CD4-positive, alpha-beta T cell treated with Interferon gamma for 1 hour (primary cell): ENCODE measurements around the gene DYSF.

Experiments used
- DNase-seq: peaks from one replicate; pipeline ENCODE4 v3.0.0-alpha.2; 2020

Gene DYSF

DNA sequence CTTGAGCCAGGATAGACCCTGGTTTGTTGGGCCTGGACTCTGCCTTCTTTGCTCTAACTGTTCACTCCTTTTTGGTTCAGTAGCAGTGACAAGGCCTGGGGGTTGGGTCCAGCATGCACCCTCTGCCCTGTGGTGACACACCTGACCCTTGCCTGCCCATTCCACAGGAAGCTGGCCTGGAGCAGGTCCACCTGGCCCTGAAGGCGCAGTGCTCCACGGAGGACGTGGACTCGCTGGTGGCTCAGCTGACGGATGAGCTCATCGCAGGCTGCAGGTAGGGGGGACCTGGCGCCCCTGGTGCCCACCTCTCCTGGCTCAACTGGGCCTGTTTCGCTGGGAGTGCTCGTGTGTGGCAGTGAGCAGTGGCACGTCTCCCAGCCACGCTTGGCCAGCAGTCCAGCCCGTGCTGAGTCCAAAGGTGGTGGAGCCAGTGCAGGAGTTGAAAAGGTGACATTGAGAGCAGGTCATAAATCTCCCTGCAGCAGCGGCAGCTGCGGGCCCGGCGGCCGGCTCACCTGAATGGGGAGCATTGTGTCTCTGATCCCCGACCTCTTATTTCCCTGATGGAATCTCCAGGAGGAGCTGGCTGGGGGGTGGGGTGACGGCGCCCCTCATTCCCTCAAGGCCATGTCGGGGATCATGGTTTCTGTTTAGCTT, 102.6 kb downstream of the DYSF start:
- no peak for DNase-seq

GRCh38 chr2:71556692-71557250, 103.4 kb downstream of the DYSF start:
- no peak for DNase-seq

- no peak for DNase-seq
These were observed 104.0 kb downstream of the DYSF start for GRCh38 chr2:71557321-71557720.

GRCh38 chr2:71558300-71559051, 105.1 kb downstream of the DYSF start:
- DNase-seq: no peak

GRCh38 chr2:71559080-71559827, 105.9 kb downstream of the DYSF start:
- no peak for DNase-seq

DNA sequence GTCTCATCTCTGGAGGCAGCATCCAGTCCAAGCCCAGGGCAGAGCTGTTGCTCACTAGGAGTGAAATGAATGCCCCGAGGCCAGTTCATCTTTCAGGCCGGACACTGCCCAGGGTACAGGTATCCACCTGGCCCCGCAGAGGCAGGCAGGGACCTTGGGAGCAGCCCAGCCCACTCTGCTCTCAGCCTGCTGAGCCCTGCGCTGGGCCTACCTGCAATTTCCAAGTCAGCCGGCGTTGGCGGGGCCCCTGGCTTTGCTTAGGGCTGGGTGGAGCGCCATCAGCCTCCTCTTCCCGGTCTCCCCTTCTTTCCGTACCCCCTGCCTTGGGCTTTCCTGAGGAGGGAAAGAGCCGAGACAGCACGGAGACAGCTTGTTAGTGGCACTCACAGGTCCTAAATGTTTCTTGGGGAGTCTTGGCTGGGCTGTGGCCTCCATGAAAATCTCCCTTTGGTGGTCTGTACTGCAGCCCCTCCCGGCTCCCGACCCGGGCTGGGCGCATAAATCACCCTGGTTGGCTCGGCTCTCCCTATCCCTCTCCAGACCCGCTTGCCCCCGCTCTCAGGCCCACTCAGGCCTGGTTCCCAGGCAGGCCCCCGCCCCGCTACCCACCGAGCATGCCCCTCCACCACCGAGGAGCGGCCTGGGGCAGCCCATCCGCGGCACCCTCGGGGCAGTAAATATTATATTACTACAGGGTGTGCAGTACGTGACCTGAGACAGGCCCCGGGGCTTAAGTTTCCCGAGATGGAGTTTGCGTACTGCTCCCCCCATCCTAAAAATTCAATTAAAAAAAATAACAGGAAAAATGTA, 106.7 kb downstream of the DYSF start:
- DNase-seq: no peak

DNA sequence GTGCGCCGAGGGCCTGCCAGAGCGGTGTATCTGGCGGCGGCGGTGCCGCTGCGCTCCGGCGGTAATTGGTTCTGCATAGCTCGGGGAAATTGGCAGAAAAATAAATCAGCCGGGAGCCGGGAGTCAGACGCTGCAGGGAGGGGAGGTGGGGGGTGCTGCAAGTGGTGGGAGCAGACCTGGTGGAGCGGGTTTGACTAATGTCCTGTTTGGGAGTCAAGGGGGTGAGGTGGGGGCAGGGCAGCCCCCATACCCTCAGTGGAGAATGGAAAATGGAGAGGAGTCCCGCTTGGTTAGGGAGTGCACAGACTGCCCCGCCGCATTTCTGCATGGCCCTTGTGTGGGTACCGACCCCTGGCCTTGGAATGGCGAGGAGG, 107.3 kb downstream of the DYSF start:
- DNase-seq: no peak

DNA sequence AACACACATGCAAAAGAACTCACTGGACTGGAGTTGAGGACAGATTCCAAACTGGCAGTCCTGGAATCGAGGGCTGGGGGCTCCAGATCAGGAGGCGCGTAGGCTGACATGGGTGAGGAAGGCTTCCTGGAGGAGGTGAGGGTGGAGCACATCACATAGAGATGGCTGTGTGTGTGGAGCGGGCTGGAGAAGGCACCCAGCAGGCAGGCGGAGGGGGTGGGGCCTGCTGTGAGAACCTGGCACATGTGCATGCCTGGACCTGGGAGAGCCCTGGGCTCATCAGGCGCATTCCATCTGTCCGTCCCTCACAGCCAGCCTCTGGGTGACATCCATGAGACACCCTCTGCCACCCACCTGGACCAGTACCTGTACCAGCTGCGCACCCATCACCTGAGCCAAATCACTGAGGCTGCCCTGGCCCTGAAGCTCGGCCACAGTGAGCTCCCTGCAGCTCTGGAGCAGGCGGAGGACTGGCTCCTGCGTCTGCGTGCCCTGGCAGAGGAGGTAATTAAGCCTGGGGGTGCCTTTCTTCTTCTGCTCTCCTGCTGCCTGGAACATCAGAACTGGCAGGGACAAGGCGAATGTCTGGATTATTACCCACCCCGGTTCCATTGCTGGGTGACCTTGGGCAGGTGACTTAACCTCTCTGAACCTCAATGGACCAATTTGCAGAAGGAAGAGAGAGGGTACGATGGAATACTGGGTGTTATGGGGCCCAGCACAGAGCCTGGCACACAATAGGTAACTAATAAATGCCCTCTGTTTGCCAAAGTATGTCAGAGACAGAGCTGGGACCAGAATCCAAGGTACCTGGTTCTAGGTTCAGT, 108.3 kb downstream of the DYSF start:
- DNase-seq: no peak

DNA sequence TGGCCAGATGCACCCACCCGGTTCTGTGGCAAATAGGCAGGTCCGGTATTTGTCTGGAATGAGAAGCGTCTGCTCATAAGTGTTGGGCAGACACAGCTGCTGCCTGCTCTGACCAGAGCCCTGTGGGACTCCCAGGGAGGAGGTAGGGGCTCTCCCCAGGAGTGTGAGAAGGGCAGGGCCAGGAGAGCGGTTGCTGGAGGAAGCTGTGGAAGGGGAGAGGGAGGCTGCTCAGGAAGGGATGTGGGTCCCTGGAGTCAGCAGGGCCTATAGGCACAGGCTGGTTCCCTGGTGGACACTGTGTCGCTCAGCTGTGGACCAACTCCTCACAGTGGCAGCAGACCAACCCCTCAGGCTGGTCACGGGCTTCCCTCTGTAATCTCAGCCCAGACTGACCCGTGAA, 109.2 kb downstream of the DYSF start:
- no peak for DNase-seq

GRCh38 chr2:71563872-71564271, 110.5 kb downstream of the DYSF start:
- DNase-seq: no peak

DNA sequence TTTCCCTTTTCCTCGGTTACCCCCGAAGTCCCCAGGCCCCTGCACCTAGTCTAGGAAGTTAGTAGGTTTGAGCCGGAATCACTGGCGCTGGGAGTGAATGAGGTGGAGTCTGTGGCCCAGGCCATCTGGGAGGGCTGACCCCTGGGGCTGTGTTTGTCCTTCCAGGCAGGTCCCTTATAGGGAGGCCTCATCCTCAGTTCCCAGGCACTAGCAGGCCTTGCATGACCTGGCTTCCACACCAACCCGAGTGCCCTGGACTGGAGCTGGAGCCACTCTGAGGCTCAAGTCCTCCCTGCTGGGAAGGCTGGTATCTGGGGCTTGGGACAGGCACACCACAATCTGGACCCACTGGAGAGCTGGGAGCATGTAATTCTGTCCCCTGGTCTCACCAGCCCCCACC, 111.0 kb downstream of the DYSF start:
- DNase-seq: no peak

- DNase-seq: no peak
These were observed 111.4 kb downstream of the DYSF start for GRCh38 chr2:71564790-71565189.

- DNase-seq: no peak
These were observed 113.0 kb downstream of the DYSF start for GRCh38 chr2:71566372-71566771.

- no peak for DNase-seq
These were observed 114.3 kb downstream of the DYSF start for GRCh38 chr2:71567625-71568024.

DNA sequence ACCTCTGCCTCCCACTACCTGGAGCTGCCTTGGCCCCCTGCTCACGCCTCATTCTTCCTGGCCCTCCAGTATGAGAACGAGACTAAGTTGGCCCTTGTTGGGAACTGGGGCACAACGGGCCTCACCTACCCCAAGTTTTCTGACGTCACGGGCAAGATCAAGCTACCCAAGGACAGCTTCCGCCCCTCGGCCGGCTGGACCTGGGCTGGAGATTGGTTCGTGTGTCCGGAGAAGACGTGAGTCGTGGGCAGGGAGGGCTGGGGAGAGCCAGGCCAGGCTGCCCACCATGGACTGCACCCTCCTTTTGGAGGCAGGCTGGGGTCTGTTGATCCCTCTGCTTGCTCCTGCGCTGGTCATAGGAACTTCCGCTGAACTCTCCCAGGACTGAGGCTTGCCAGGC, 114.7 kb downstream of the DYSF start:
- DNase-seq: no peak

- no peak for DNase-seq
These were observed 117.2 kb downstream of the DYSF start for GRCh38 chr2:71570511-71570910.

- DNase-seq: no peak
These were observed 117.6 kb downstream of the DYSF start for GRCh38 chr2:71570951-71571460.

DNA sequence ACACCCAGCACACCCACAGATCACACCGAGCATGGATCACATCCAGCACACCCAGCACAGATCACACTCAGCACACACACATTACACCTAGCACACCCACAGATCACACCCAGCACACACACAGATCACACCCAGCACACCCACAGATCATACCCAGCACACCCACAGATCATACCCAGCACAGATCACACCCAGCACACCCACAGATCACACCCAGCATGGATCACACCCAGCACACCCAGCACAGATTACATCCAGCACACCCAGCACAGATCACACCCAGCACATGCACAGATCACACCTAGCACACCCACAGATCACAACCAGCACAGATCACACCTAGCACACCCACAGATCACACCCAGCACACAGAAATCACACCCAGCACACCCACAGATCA, 118.6 kb downstream of the DYSF start:
- no peak for DNase-seq

GRCh38 chr2:71575966-71576365, 122.6 kb downstream of the DYSF start:
- no peak for DNase-seq

DNA sequence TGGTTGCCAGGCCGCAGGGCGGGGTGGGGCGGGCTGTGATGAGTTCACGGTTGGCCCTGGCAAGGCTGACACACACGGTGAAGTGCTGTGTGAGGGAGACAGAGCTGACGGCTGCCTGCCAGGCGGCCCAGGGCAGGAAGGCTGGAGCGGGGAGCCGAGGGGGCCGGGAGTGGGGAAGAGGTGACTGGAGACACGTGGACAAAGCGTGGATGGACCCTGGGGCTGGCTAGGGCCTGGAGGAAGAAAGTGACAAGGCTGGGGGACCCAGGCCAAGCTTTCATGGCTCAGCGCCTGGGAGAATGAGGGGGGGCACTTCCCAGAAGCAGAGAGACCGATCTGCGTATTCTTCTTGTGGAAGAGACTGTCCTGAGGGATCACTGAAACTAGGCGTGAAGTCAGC, 123.2 kb downstream of the DYSF start:
- DNase-seq: no peak

GRCh38 chr2:71577209-71577608, 123.8 kb downstream of the DYSF start:
- no peak for DNase-seq
